BLaER1 (cell line): ENCODE measurements around the gene SLC6A1.

Experiments used
- H3K27ac ChIP-seq: shearing (Covaris generic); formaldehyde crosslinking; 2 replicates; pipeline ENCODE4 v1.8.1; 2022
- H3K27me3 ChIP-seq: shearing (Covaris generic); formaldehyde crosslinking; 2 replicates; pipeline ENCODE4 v1.8.1; 2022
- H3K36me3 ChIP-seq: shearing (Covaris generic); formaldehyde crosslinking; 2 replicates; pipeline ENCODE4 v1.8.1; 2022
- H3K4me1 ChIP-seq: shearing (Covaris generic); formaldehyde crosslinking; 2 replicates; pipeline ENCODE4 v1.8.1; 2022
- H3K4me2 ChIP-seq: shearing (Covaris generic); formaldehyde crosslinking; 2 replicates; pipeline ENCODE4 v1.8.1; 2022
- H3K4me3 ChIP-seq: shearing (Covaris generic); formaldehyde crosslinking; 2 replicates; pipeline ENCODE4 v1.8.1; 2022
- H3K9ac ChIP-seq: shearing (Covaris generic); formaldehyde crosslinking; 2 replicates; pipeline ENCODE4 v1.8.1; 2022
- H3K9me3 ChIP-seq: shearing (Covaris generic); formaldehyde crosslinking; 2 replicates; pipeline ENCODE4 v1.8.1; 2022
- H4K20me1 ChIP-seq: shearing (Covaris generic); formaldehyde crosslinking; 2 replicates; pipeline ENCODE4 v1.8.1; 2022
- Cebpa-rat ChIP-seq: shearing (Covaris generic); IDR thresholded peaks from 2 replicates; pipeline ENCODE4 v1.8.1; 2022

Gene SLC6A1

DNA sequence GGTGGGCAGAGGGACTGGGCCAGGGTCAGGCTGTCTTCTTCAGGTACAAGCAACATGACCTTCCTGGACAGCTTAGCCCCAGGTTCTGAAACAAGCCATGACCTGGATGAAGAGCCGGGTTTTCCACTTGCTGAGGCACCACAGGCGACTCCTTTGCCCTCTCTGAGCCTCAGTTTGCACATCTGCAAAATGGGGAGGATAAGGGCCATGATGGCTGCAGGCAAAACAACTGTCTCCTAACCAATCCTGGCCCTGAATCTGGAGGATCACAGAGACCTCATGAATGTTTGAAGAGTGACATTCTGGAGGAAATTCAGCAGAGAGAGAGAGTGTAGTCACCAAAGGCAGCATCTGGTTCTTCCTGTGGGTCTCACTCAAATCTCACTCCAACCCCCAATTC, 8.0 kb downstream of the SLC6A1 start:
- H3K4me3 ChIP-seq, result no peak overlapping the region
- H3K4me1 ChIP-seq, result peaks cover 7% of the 10 kb centered on the region; the same call in 1 of the 2 replicates
- no peak overlapping the region for H3K9ac ChIP-seq
- no peak overlapping the region for H3K4me2 ChIP-seq
- H3K27me3 ChIP-seq, result peaks cover 3% of the 10 kb centered on the region
- no peaks in the 10 kb centered on the region for H3K36me3 ChIP-seq
- H4K20me1 ChIP-seq, result no peaks in the 10 kb centered on the region
- TF ChIP-seq Cebpa-rat, result no peak
- H3K9me3 ChIP-seq, result no peaks in the 10 kb centered on the region
- H3K27ac ChIP-seq, result no peak overlapping the region

DNA sequence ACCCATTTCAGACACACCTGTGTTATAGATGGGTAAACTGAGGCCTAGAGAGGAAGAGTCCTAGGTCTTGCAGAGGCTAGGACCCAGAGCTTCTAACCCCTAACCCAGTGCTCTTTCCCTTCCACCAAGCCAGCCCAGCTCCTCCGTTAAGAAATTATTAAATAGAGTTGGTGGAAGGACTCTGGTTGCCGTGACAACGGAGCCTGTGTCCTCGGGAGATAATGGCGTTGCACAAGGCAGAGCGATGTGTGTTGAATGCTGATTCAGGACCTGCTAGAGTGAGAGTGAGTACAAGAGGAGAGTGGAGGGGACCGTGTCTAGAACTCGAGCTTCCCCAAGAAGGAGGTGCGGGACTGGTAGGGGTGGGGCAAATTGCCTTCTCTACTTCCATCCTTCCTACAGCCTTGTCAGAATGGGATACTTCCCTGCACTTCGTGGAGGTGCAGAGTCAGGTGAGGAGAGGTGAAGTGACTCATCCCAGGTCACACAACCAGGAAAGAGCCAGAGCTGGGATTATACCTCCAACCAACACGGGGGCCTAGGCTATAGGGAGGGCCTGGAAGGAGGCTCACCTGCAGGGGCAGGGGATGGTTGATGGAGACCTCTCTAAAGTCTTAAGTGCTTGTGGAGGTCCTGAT, 8.6 kb downstream of the SLC6A1 start:
- Histone ChIP-seq H3K27me3 (no peaks in the 10 kb centered on the region), H3K9me3 (no peaks in the 10 kb centered on the region), H3K27ac (no peak overlapping the region), H3K9ac (no peak overlapping the region), H3K36me3 (no peaks in the 10 kb centered on the region), H4K20me1 (no peaks in the 10 kb centered on the region), H3K4me2 (no peak overlapping the region), H3K4me3 (no peak overlapping the region), H3K4me1 (peaks cover 7% of the 10 kb centered on the region; the same call in 1 of the 2 replicates)
- no peak for TF ChIP-seq Cebpa-rat

DNA sequence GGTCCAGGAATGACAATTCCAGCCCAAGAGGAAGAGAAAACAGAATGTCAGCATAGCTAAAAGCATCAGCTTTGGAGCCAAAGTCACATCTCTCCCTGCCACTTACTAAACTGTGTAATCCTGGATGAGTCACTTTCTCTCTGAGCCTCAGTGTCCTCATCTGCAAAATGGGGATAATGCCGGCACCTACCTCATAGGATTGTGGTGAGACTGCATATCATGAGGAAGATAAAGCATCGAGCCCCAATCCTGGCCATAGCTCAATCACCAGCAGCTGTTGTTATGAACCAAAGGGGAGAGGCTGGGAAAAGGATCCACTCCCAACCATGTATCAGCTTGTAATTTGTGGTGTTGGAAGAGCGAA, 9.1 kb downstream of the SLC6A1 start:
- H3K27me3 ChIP-seq, result no peaks in the 10 kb centered on the region
- no peak for TF ChIP-seq Cebpa-rat
- H3K4me1 ChIP-seq, result peaks cover 7% of the 10 kb centered on the region; the same call in 1 of the 2 replicates

GRCh38 chr3:11002371-11002807, 9.8 kb downstream of the SLC6A1 start:
- H3K36me3 ChIP-seq, result no peaks in the 10 kb centered on the region
- no peak overlapping the region for H3K27ac ChIP-seq
- peak overlapping the region; percentile 18 for H3K4me2 ChIP-seq
- no peak overlapping the region for H3K9ac ChIP-seq
- H3K4me1 ChIP-seq, result peaks cover 7% of the 10 kb centered on the region; the same call in 1 of the 2 replicates
- no peaks in the 10 kb centered on the region for H3K27me3 ChIP-seq
- H3K9me3 ChIP-seq, result no peaks in the 10 kb centered on the region
- no peaks in the 10 kb centered on the region for H4K20me1 ChIP-seq
- no peak for TF ChIP-seq Cebpa-rat
- no peak overlapping the region for H3K4me3 ChIP-seq

More for the DNA sequence above, 9.1 kb downstream of the SLC6A1 start:
- no peak overlapping the region for H3K9ac ChIP-seq
- H3K9me3 ChIP-seq, result no peaks in the 10 kb centered on the region
- H3K4me2 ChIP-seq, result no peak overlapping the region
- H3K27ac ChIP-seq, result no peak overlapping the region
- H4K20me1 ChIP-seq, result no peaks in the 10 kb centered on the region
- no peak overlapping the region for H3K4me3 ChIP-seq
- H3K36me3 ChIP-seq, result no peaks in the 10 kb centered on the region

DNA sequence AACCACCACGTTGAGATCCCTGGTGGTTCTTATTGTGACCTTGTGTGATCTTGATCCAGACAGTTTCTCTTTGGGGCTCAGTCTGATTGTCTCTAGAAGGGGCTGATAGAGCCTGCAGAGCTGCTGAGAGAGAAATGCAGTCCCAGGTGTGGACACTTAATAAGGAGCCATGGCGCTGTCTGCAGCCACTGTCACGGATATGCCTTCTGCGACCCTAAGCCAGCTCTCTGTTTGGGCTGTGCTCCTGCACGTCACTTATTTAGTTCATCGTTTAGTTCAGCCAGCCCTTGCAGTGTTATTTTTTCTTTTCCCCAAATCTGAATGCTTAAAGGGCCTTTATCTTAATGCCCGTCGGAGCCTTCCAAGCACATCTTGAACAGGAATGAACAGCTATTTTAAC, 12.0 kb downstream of the SLC6A1 start:
- H3K9ac ChIP-seq, result no peak overlapping the region
- no peak for TF ChIP-seq Cebpa-rat
- H3K36me3 ChIP-seq, result no peaks in the 10 kb centered on the region
- no peak overlapping the region for H3K27ac ChIP-seq
- H4K20me1 ChIP-seq, result no peaks in the 10 kb centered on the region
- no peaks in the 10 kb centered on the region for H3K9me3 ChIP-seq
- peaks cover 7% of the 10 kb centered on the region; the same call in 1 of the 2 replicates for H3K4me1 ChIP-seq
- no peaks in the 10 kb centered on the region for H3K27me3 ChIP-seq
- no peak overlapping the region for H3K4me3 ChIP-seq
- H3K4me2 ChIP-seq, result no peak overlapping the region

DNA sequence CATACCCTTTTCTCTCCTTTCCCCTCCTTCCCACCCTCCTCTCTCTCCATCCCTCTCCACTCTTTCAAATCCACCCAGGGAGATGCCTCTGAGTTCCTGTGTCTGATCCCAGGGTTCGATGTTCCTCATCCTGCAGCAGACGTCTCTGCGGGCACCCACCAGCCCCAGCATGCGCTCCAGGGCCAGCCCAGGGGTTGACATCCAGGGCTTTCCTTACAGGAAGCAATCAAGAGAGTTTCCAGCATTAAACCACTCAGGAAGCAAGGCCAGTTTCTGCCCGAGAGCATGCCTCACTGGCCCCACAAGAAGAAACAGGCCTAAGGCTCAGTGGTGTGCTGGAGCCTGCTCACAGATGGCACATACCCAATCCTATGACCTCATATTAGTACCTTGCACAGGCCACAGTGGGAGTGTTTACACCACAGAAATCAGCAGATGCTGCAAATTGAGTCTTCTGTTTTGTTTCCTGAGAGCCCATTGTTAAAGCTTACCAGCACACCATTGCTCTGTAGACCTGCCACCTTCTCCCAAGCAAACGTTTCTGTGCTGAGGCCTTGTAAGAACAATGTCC, 13.2 kb downstream of the SLC6A1 start:
- no peak overlapping the region for H3K4me3 ChIP-seq
- H3K4me1 ChIP-seq, result peaks cover 7% of the 10 kb centered on the region; the same call in 1 of the 2 replicates
- no peaks in the 10 kb centered on the region for H3K27me3 ChIP-seq

GRCh38 chr3:11006986-11007933, 14.7 kb downstream of the SLC6A1 start:
- no peak for TF ChIP-seq Cebpa-rat
- H4K20me1 ChIP-seq, result no peaks in the 10 kb centered on the region
- no peak overlapping the region for H3K27ac ChIP-seq
- H3K9me3 ChIP-seq, result no peaks in the 10 kb centered on the region
- H3K36me3 ChIP-seq, result no peaks in the 10 kb centered on the region
- no peak overlapping the region for H3K4me3 ChIP-seq
- peaks cover 3% of the 10 kb centered on the region; the same call in 1 of the 2 replicates for H3K4me1 ChIP-seq
- H3K27me3 ChIP-seq, result no peaks in the 10 kb centered on the region
- H3K4me2 ChIP-seq, result no peak overlapping the region
- H3K9ac ChIP-seq, result no peak overlapping the region

More for the DNA sequence above, 13.2 kb downstream of the SLC6A1 start:
- Histone ChIP-seq H3K36me3 (no peaks in the 10 kb centered on the region), H4K20me1 (no peaks in the 10 kb centered on the region), H3K4me2 (no peak overlapping the region), H3K9ac (no peak overlapping the region), H3K9me3 (no peaks in the 10 kb centered on the region), H3K27ac (no peak overlapping the region)
- TF ChIP-seq Cebpa-rat, result no peak

- Histone ChIP-seq H3K9me3 (no peaks in the 10 kb centered on the region), H3K9ac (no peak overlapping the region), H3K27me3 (no peaks in the 10 kb centered on the region), H3K4me2 (no peak overlapping the region), H3K4me1 (no peaks in the 10 kb centered on the region), H3K36me3 (no peaks in the 10 kb centered on the region), H4K20me1 (no peaks in the 10 kb centered on the region), H3K4me3 (no peak overlapping the region), H3K27ac (no peak overlapping the region)
- TF ChIP-seq Cebpa-rat, result no peak
Observed at GRCh38 chr3:11009898-11010297, 17.4 kb downstream of the SLC6A1 start.

GRCh38 chr3:11010426-11011165, 18.0 kb downstream of the SLC6A1 start:
- Histone ChIP-seq H3K36me3 (no peaks in the 10 kb centered on the region), H3K4me2 (no peak overlapping the region), H3K9ac (no peak overlapping the region), H4K20me1 (no peaks in the 10 kb centered on the region), H3K4me1 (no peaks in the 10 kb centered on the region), H3K27ac (no peak overlapping the region), H3K4me3 (no peak overlapping the region), H3K9me3 (no peaks in the 10 kb centered on the region), H3K27me3 (no peaks in the 10 kb centered on the region)
- no peak for TF ChIP-seq Cebpa-rat
